Measurements from ENCODE around the gene BHLHE23.

BHLHE23 gene

GRCh38 chr20:63011798-63012197, 5.0 kb upstream of the BHLHE23 start:
- no peak for DNase-seq
- Histone ChIP-seq H3K4me3 (ENCODE audit: low read depth, low read length) (no peak overlapping the region), H3K9me3 (ENCODE audit: severe bottlenecking) (peaks cover 11% of the 10 kb centered on the region), H3K36me3 (no peaks in the 10 kb centered on the region), H3K27ac (no peak overlapping the region), H3K27me3 (ENCODE audit: insufficient read depth, low read depth, severe bottlenecking) (no peaks in the 10 kb centered on the region)
- TF ChIP-seq CTCF (IDR thresholded peaks at IDR 0.05; ENCODE audit: low read depth, low read length): no peak

- DNase-seq: no peak
- H3K27ac ChIP-seq: no peak overlapping the region
- TF ChIP-seq CTCF (IDR thresholded peaks at IDR 0.05; ENCODE audit: low read depth, low read length): no peak
- no peaks in the 10 kb centered on the region for H3K36me3 ChIP-seq
- H3K27me3 ChIP-seq (ENCODE audit: insufficient read depth, low read depth, severe bottlenecking): no peaks in the 10 kb centered on the region
- H3K4me3 ChIP-seq (ENCODE audit: low read depth, low read length): no peak overlapping the region
- H3K9me3 ChIP-seq (ENCODE audit: severe bottlenecking): peaks cover 11% of the 10 kb centered on the region
Observed at GRCh38 chr20:63009988-63010769, 3.4 kb upstream of the BHLHE23 start.

- peak; percentile 84 for DNase-seq
- Histone ChIP-seq H3K4me3 (ENCODE audit: low read depth, low read length) (no peak overlapping the region), H3K36me3 (no peaks in the 10 kb centered on the region), H3K9me3 (ENCODE audit: severe bottlenecking) (peaks cover 11% of the 10 kb centered on the region), H3K27ac (peak overlapping the region; percentile 47), H3K27me3 (ENCODE audit: insufficient read depth, low read depth, severe bottlenecking) (no peaks in the 10 kb centered on the region)
- peak; percentile 92 for TF ChIP-seq CTCF (IDR thresholded peaks at IDR 0.05; ENCODE audit: low read depth, low read length)
Observed at GRCh38 chr20:63009045-63009961, 2.5 kb upstream of the BHLHE23 start.

GRCh38 chr20:63008541-63009044, 1.8 kb upstream of the BHLHE23 start:
- Histone ChIP-seq H3K36me3 (peaks cover 6% of the 10 kb centered on the region), H3K27me3 (ENCODE audit: insufficient read depth, low read depth, severe bottlenecking) (no peaks in the 10 kb centered on the region), H3K9me3 (ENCODE audit: severe bottlenecking) (peaks cover 8% of the 10 kb centered on the region), H3K4me3 (ENCODE audit: low read depth, low read length) (no peak overlapping the region), H3K27ac (peak overlapping the region; percentile 47)
- TF ChIP-seq CTCF (IDR thresholded peaks at IDR 0.05; ENCODE audit: low read depth, low read length): no peak
- DNase-seq: no peak

- Histone ChIP-seq H3K4me3 (ENCODE audit: low read depth, low read length) (peak overlapping the region; percentile 63), H3K27ac (peak overlapping the region; percentile 68), H3K9me3 (ENCODE audit: severe bottlenecking) (peaks cover 2% of the 10 kb centered on the region), H3K27me3 (ENCODE audit: insufficient read depth, low read depth, severe bottlenecking) (no peaks in the 10 kb centered on the region), H3K36me3 (peaks cover 12% of the 10 kb centered on the region)
- TF ChIP-seq CTCF (IDR thresholded peaks at IDR 0.05; ENCODE audit: low read depth, low read length): no peak
- no peak for DNase-seq
Observed at GRCh38 chr20:63007646-63008488, 1.1 kb upstream of the BHLHE23 start.
